GM12878 (cell line): ENCODE measurements around the gene NDUFS6. TPM values are rescaled to one million over a fixed set of nuclear protein-coding genes. Genes with fewer than 3 reads are reported as not detected.

Experiments
- ATAC-seq: fragments of 200-7000 bp; cut with Tn5 transposase; 3 replicates; pipeline ENCODE4 v1.9.1; 2020; ENCODE audit warnings: mild to moderate bottlenecking, moderate library complexity
- BruUV-seq: library from RNA; stranded (reverse); fragments of 400-500 nt; replicated peaks from 2 replicates; lab custom pipeline; 2021; lab: Mats Ljungman, UMichigan
- CTCF ChIA-PET: fragments of 300-600 bp; sonication (Branson Sonifier 250); formaldehyde crosslinking; extraction: SDS; loops from one replicate; lab custom pipeline; 2021; ENCODE audit warnings: inconsistent platforms; lab: Yijun Ruan, JAX
- POLR2A ChIA-PET: fragments of 350-600 bp; formaldehyde crosslinking; extraction: SDS; loops from one replicate; lab custom pipeline; 2021; ENCODE audit warnings: inconsistent platforms; lab: Charles Lee
- RAD21 ChIA-PET: fragments of 300-600 bp; sonication (Branson Sonifier 250); formaldehyde crosslinking; loops from one replicate; lab custom pipeline; 2023; ENCODE audit warnings: antibody characterized with exemption; ENCODE audit not compliant: unreplicated experiment; lab: Charles Lee
- SMC1A ChIA-PET: fragments of 300-600 bp; sonication (Branson Sonifier 250); formaldehyde crosslinking; loops from one replicate; lab custom pipeline; 2023; ENCODE audit not compliant: unreplicated experiment, uncharacterized antibody; lab: Charles Lee
- DNase-seq: peaks from one replicate; pipeline ENCODE4 v3.0.0-alpha.2; 2011; ENCODE audit warnings: low read depth, low spot score
- FAIRE-seq: peaks from 3 replicates; lab custom pipeline; 2011; peaks lifted over from hg19 to GRCh38; lab: Jason Lieb, UNC
- H2AFZ ChIP-seq: 2 replicates; pipeline ENCODE4 v1.6.0; 2011; ENCODE audit warnings: low read depth, low read length, control low read depth; ENCODE audit not compliant: control insufficient read depth
- H3K27ac ChIP-seq: 2 replicates; pipeline ENCODE4 v1.5.1; 2011; ENCODE audit warnings: control low read depth; ENCODE audit not compliant: control insufficient read depth, insufficient read depth
- H3K27me3 ChIP-seq, 2 experiments: replicated peaks in 1 of 2; 2 replicates each; pipeline versions ENCODE4 v1.6.0 to v1.6.1; 2011; ENCODE audit warnings: low read length in 1 of 2; ENCODE audit not compliant: control insufficient read depth in 2 of 2, insufficient read depth in 2 of 2
- H3K36me3 ChIP-seq, 2 experiments: 2 replicates each; pipeline ENCODE4 v1.5.1; 2011; ENCODE audit warnings: low read length in 1 of 2; ENCODE audit not compliant: control insufficient read depth in 2 of 2, insufficient read depth in 2 of 2
- H3K4me1 ChIP-seq: 2 replicates; pipeline ENCODE4 v1.6.1; 2011; ENCODE audit warnings: mild to moderate bottlenecking, low read length, moderate library complexity, mixed read lengths; ENCODE audit not compliant: control insufficient read depth, insufficient read depth
- H3K4me2 ChIP-seq: 2 replicates; pipeline ENCODE4 v1.6.0; 2011; ENCODE audit warnings: control low read depth; ENCODE audit not compliant: control insufficient read depth, insufficient read depth
- H3K4me3 ChIP-seq: fragments of 200-600 bp; sonication (generic); 2 replicates; pipeline ENCODE4 v1.5.1; 2016
- H3K79me2 ChIP-seq: 2 replicates; pipeline ENCODE4 v1.6.0; 2011; ENCODE audit warnings: low read length; ENCODE audit not compliant: control insufficient read depth, insufficient read depth
- H3K9ac ChIP-seq: 2 replicates; pipeline ENCODE4 v1.8.0; 2011; ENCODE audit warnings: low read length, control low read depth, mixed read lengths; ENCODE audit not compliant: control insufficient read depth, insufficient read depth
- H3K9me3 ChIP-seq: replicated peaks from 3 replicates; pipeline ENCODE4 v1.5.1; 2011; ENCODE audit warnings: mild to moderate bottlenecking, low read length; ENCODE audit not compliant: control insufficient read depth, insufficient read depth
- H4K20me1 ChIP-seq: 2 replicates; pipeline ENCODE4 v1.6.0; 2011; ENCODE audit not compliant: control insufficient read depth, insufficient read depth
- BMI1 ChIP-seq: fragments of 450-650 bp; IDR thresholded peaks from 2 replicates; pipeline ENCODE4 v1.6.1; 2016; ENCODE audit warnings: mild to moderate bottlenecking, moderate library complexity, borderline replicate concordance
- CBX5 ChIP-seq: sonication (generic); IDR thresholded peaks from 2 replicates; pipeline ENCODE4 v1.6.1; 2016; ENCODE audit warnings: low read depth, moderate library complexity, mild to moderate bottlenecking, inconsistent platforms
- CEBPZ ChIP-seq: fragments of 150-350 bp; IDR thresholded peaks from 2 replicates; pipeline ENCODE4 v1.6.1; 2016; ENCODE audit warnings: low read depth, low read length
- CHD2 ChIP-seq: IDR thresholded peaks from 2 replicates; pipeline ENCODE4 v1.6.1; 2011; ENCODE audit warnings: low read depth, low read length, improper control_type of control experiment, borderline replicate concordance
- CTCF ChIP-seq, 3 experiments: IDR thresholded peaks in 2 of 3; conservative IDR thresholded peaks in 1 of 3; 2 replicates each; pipeline ENCODE4 v1.5.1; 2011; ENCODE audit warnings: low read depth in 3 of 3, low read length in 3 of 3, mild to moderate bottlenecking in 3 of 3, control low read depth in 2 of 3, moderate library complexity in 2 of 3, inconsistent platforms in 1 of 3, mixed read lengths in 1 of 3; ENCODE audit not compliant: control insufficient read depth in 2 of 3, insufficient read depth in 1 of 3; ENCODE audit errors: extremely low read depth in 1 of 3
- E4F1 ChIP-seq: fragments of 450-650 bp; IDR thresholded peaks from 2 replicates; pipeline ENCODE4 v1.6.1; 2018; ENCODE audit warnings: borderline replicate concordance, mild to moderate bottlenecking; ENCODE audit not compliant: partially characterized antibody
- HDGF ChIP-seq: fragments of 450-650 bp; IDR thresholded peaks from 2 replicates; pipeline ENCODE4 v1.6.1; 2016; ENCODE audit warnings: antibody characterized with exemption
- PAX8 ChIP-seq: fragments of 450-650 bp; IDR thresholded peaks from 2 replicates; pipeline ENCODE4 v1.6.1; 2017; ENCODE audit warnings: mild to moderate bottlenecking, moderate library complexity
- POLR2AphosphoS5 ChIP-seq: IDR thresholded peaks from 2 replicates; pipeline ENCODE4 v1.6.1; 2011; ENCODE audit warnings: mild to moderate bottlenecking, low read length, inconsistent platforms
- SMAD1 ChIP-seq: fragments of 450-650 bp; IDR thresholded peaks from 2 replicates; pipeline ENCODE4 v1.6.1; 2018; ENCODE audit warnings: mild to moderate bottlenecking, low read depth; ENCODE audit not compliant: partially characterized antibody
- ZBED1 ChIP-seq: IDR thresholded peaks from 2 replicates; pipeline ENCODE4 v1.6.1; 2016; ENCODE audit warnings: borderline replicate concordance
- ZBTB33 ChIP-seq: fragments of 450-650 bp; IDR thresholded peaks from 2 replicates; pipeline ENCODE4 v1.6.1; 2017; ENCODE audit warnings: mild to moderate bottlenecking
- ZNF24 ChIP-seq: fragments of 450-650 bp; IDR thresholded peaks from 2 replicates; pipeline ENCODE4 v1.6.1; 2017; ENCODE audit warnings: antibody characterized with exemption, mild to moderate bottlenecking
- ZNF384 ChIP-seq: IDR thresholded peaks from 2 replicates; pipeline ENCODE4 v1.6.1; 2012; ENCODE audit warnings: low read depth, mild to moderate bottlenecking, low read length, improper control_type of control experiment, borderline replicate concordance
- ZZZ3 ChIP-seq: IDR thresholded peaks from 2 replicates; pipeline ENCODE4 v1.6.1; 2011; ENCODE audit warnings: low read depth; ENCODE audit not compliant: control insufficient read depth, insufficient read length
- WGBS: methylation state at CpG from one replicate; pipeline ENCODE4 v1.1.6; 2016; ENCODE audit warnings: low lambda C conversion rate; ENCODE audit not compliant: insufficient replicate concordance, insufficient coverage; ENCODE audit errors: missing lambda C conversion rate; 5-methylcytosine and 5-hydroxymethylcytosine counted together
- in situ Hi-C: fragments of 300-500 bp; cut with MboI; formaldehyde crosslinking; loops from 9 replicates; pipeline ENCODE4 v1.14.3; 2018; ENCODE audit warnings: mixed read lengths
- intact Hi-C: fragments of 100-400 bp; cut with micrococcal nuclease; formaldehyde crosslinking; loops from one replicate; pipeline ENCODE4 v1.14.2; 2022; ENCODE audit not compliant: unreplicated experiment
- polyA plus RNA-seq, 11 experiments: library from polyadenylated mRNA; depleted of rRNA in 4 of 11; unstranded in 6 of 11; stranded (reverse) in 5 of 11; fragments of >200 nt; fragmentation: Nextera tagmentation in 4 of 11; fragmentation: Illumina TruSeq in 1 of 11; extraction: Ambion mirVana in 4 of 11; extraction: Trizol in 1 of 11; gene quantifications; 1 replicate in 1 of 11; 2 replicates in 10 of 11; pipeline versions ENCODE4 v1.2.1 to v1.2.3, GENCODE V29; 2011 to 2016; ENCODE audit warnings: inconsistent platforms in 2 of 11, missing spikeins in 2 of 11, low read depth in 1 of 11
- total RNA-seq, 4 experiments: library from RNA; depleted of rRNA in 3 of 4; stranded (reverse); fragments of >200 nt in 3 of 4; fragmentation: Illumina TruSeq in 1 of 4; extraction: Trizol in 1 of 4; gene quantifications; 2 replicates each; pipeline versions ENCODE4 v1.2.1 to v1.2.3, GENCODE V29; 2013 to 2021

NDUFS6 gene
- total and polyA plus RNA-seq, 10 of the 15 experiments (the other 5 are each of a cell fraction or from before 2014, with no cell fraction given), result 20.7 to 213 (median 58.3) TPM

GRCh38 chr5:1769017-1769640, 32.1 kb upstream of the NDUFS6 start:
- in situ Hi-C loops (no loop called here), intact Hi-C loops (no loop called here)
- H3K27ac ChIP-seq, result no peak overlapping the region
- ChIA-PET SMC1A (no interaction called here), POLR2A (no interaction called here), CTCF (no interaction called here), RAD21 (no interaction called here)
- H3K9ac ChIP-seq, result no peak overlapping the region
- no peak overlapping the region for H2AFZ ChIP-seq
- H3K79me2 ChIP-seq, result no peaks in the 10 kb centered on the region
- no TSS peak for BruUV-seq
- H3K27me3 ChIP-seq, result peaks cover 0 to 3% of the 10 kb centered on the region in 2 experiments; a peak in 2 of 4 replicates
- H3K9me3 ChIP-seq, result no peaks in the 10 kb centered on the region; the same call in 2 of the 3 replicates
- no peak overlapping the region for H3K4me3 ChIP-seq
- H3K4me1 ChIP-seq, result no peaks in the 10 kb centered on the region; the same call in 1 of the 2 replicates
- FAIRE-seq (no peak), ATAC-seq (no peak), DNase-seq (no peak)
- no peaks in the 10 kb centered on the region for H4K20me1 ChIP-seq
- no peaks in the 10 kb centered on the region for H3K36me3 ChIP-seq
- H3K4me2 ChIP-seq, result no peak overlapping the region
- WGBS, result 84% methylated on average over 46 of the region's 54 CpGs
- TF ChIP-seq E4F1 (no peak), HDGF (no peak), CTCF (IDR thresholded peaks at IDR 0.05 in 2 of 3, conservative IDR thresholded peaks at IDR 0.05 in 1 of 3; ENCODE audit: control insufficient read depth in 2 of 3, extremely low read depth in 1 of 3, insufficient read depth in 1 of 3, low read depth in 3 of 3, low read length in 3 of 3) (no peak), PAX8 (no peak), ZBTB33 (no peak), CHD2 (no peak), ZNF24 (no peak), ZNF384 (no peak), CBX5 (no peak), ZZZ3 (no peak), BMI1 (no peak), CEBPZ (no peak), ZBED1 (no peak), SMAD1 (no peak), POLR2AphosphoS5 (no peak)
